HepG2 (cell line): ENCODE results near the gene RRM2. TPM values are rescaled to one million over a fixed set of nuclear protein-coding genes. Genes with fewer than 3 reads are reported as not detected.

Experiments
- HMG20B ChIP-seq: conservative IDR thresholded peaks from 2 replicates; pipeline ENCODE4 v1.6.1; 2016; ENCODE audit warnings: missing genetic modification reagents, missing compliant biosample characterization
- JUND ChIP-seq: sonication (generic); formaldehyde crosslinking; IDR thresholded peaks from 2 replicates; pipeline ENCODE4 v1.8.0; 2022; ENCODE audit warnings: mild to moderate bottlenecking, missing genetic modification reagents
- MED13 ChIP-seq: sonication (generic); formaldehyde crosslinking; IDR thresholded peaks from 2 replicates; pipeline ENCODE4 v1.5.0; 2020; ENCODE audit warnings: missing genetic modification reagents
- MIER2 ChIP-seq: IDR thresholded peaks from 2 replicates; pipeline ENCODE4 v1.6.1; 2016; ENCODE audit warnings: missing biosample characterization, missing genetic modification reagents
- NFE2L2 ChIP-seq: fragments of 150-350 bp; IDR thresholded peaks from 2 replicates; pipeline ENCODE4 v1.6.1; 2014; ENCODE audit warnings: low read length
- RELA ChIP-seq: sonication (generic); formaldehyde crosslinking; IDR thresholded peaks from 2 replicates; pipeline ENCODE4 v1.4.0; 2020; ENCODE audit warnings: missing genetic modification reagents
- SUZ12 ChIP-seq: fragments of 150-350 bp; IDR thresholded peaks from 2 replicates; pipeline ENCODE4 v1.6.1; 2014; ENCODE audit warnings: low read depth, low read length
- TOPORS ChIP-seq: sonication (generic); formaldehyde crosslinking; IDR thresholded peaks from 2 replicates; pipeline ENCODE4 v1.8.0; 2023; ENCODE audit warnings: mild to moderate bottlenecking, missing genetic modification reagents
- ZNF552 ChIP-seq: sonication (generic); formaldehyde crosslinking; IDR thresholded peaks from 2 replicates; pipeline ENCODE4 v1.9.0; 2022; ENCODE audit warnings: missing genetic modification reagents, mild to moderate bottlenecking, borderline replicate concordance
- ZNF563 ChIP-seq: sonication (generic); formaldehyde crosslinking; IDR thresholded peaks from 2 replicates; pipeline ENCODE4 v1.8.0; 2022; ENCODE audit warnings: mild to moderate bottlenecking, moderate library complexity, missing genetic modification reagents
- ZNF569 ChIP-seq: sonication (generic); formaldehyde crosslinking; IDR thresholded peaks from 2 replicates; pipeline ENCODE4 v1.5.0; 2020; ENCODE audit warnings: mild to moderate bottlenecking, missing genetic modification reagents, moderate library complexity, borderline replicate concordance
- ZNF572 ChIP-seq: sonication (generic); formaldehyde crosslinking; IDR thresholded peaks from 2 replicates; pipeline ENCODE4 v1.5.1; 2020; ENCODE audit warnings: mild to moderate bottlenecking, missing genetic modification reagents
- ZNF816 ChIP-seq: sonication (generic); formaldehyde crosslinking; IDR thresholded peaks from 2 replicates; pipeline ENCODE4 v1.8.0; 2022; ENCODE audit warnings: missing genetic modification reagents, mild to moderate bottlenecking, borderline replicate concordance
- polyA plus RNA-seq, 8 experiments: library from polyadenylated mRNA; depleted of rRNA in 3 of 8; stranded (reverse) in 7 of 8; unstranded in 1 of 8; fragments of >200 nt; fragmentation: Illumina TruSeq in 4 of 8; extraction: Trizol in 4 of 8; gene quantifications; 2 replicates each; pipeline versions ENCODE4 v1.2.1 to v1.2.3, GENCODE V29; 2011 to 2016; ENCODE audit warnings: low read depth in 4 of 8, missing spikeins in 1 of 8, mixed read lengths in 1 of 8; ENCODE audit not compliant: insufficient read depth in 1 of 8
- total RNA-seq, 5 experiments: library from RNA; depleted of rRNA; stranded (reverse); fragments of >200 nt; fragmentation: Illumina TruSeq; extraction: Trizol; gene quantifications; 2 replicates each; pipeline ENCODE4 v1.2.3, GENCODE V29; 2016; ENCODE audit warnings: low read depth in 1 of 5
- TF ChIP-seq, protein P1 (sequence below): sonication (generic); formaldehyde crosslinking; IDR thresholded peaks from 2 replicates; pipeline ENCODE4 v1.4.0; 2020; ENCODE audit warnings: missing genetic modification reagents
- TF ChIP-seq, protein P2 (sequence below): sonication (generic); formaldehyde crosslinking; IDR thresholded peaks from 2 replicates; pipeline ENCODE4 v1.4.0; 2020; ENCODE audit warnings: missing genetic modification reagents
- TF ChIP-seq, protein P3 (sequence below): sonication (generic); formaldehyde crosslinking; IDR thresholded peaks from 2 replicates; pipeline ENCODE4 v1.4.0; 2020; ENCODE audit warnings: missing genetic modification reagents
- TF ChIP-seq, protein P4 (sequence below): sonication (generic); formaldehyde crosslinking; IDR thresholded peaks from 2 replicates; pipeline ENCODE4 v1.5.0; 2020; ENCODE audit warnings: mild to moderate bottlenecking, missing genetic modification reagents
- TF ChIP-seq, protein P5 (sequence below): sonication (generic); formaldehyde crosslinking; IDR thresholded peaks from 2 replicates; pipeline ENCODE4 v1.4.0; 2020; ENCODE audit warnings: mild to moderate bottlenecking, missing genetic modification reagents
- TF ChIP-seq, protein P6 (sequence below): sonication (generic); formaldehyde crosslinking; IDR thresholded peaks from 2 replicates; pipeline ENCODE4 v1.4.0; 2020; ENCODE audit warnings: missing genetic modification reagents

Gene RRM2
- total and polyA plus RNA-seq, 2 of the 13 experiments (the other 11 are each of a cell fraction or from before 2014, with no cell fraction given) = 31.3 to 150 TPM

DNA sequence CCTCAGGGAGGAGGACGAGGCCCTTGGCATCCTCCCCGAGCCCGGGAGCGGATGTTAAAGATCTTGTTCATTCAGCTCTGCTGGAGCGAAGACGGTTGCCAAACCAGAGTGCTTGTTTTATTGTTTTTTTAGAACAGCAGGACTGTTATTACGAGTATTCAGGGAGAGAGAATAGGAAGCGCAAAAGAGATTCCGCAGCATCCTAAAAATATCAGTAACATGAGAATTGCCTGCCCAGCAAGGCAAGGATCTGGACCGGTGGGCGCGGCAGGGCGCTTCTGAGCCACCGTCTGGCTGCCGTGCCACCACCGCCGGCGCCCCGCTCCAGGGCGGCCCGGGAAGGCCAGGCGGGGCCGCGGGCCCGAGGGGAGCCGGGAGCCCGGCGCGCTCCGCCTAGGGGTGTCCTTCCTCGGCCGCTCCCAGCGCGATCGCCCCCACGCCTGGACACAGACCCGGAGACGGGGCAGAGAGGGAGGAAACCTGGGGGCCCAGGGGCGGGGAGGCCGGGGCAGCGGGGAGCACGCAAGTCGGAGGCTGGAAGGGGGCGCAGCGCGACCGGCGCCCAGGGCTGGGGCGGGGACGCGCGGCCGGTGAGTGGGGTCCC is 43.2 kb upstream of the RRM2 start (continued):
- TF ChIP-seq ZNF552 (CRISPR knock-in tag) = no peak
- no peak for TF ChIP-seq RELA (CRISPR knock-in tag)
- TF ChIP-seq ZNF816 (CRISPR knock-in tag) = no peak
- TF ChIP-seq, protein P1, sequence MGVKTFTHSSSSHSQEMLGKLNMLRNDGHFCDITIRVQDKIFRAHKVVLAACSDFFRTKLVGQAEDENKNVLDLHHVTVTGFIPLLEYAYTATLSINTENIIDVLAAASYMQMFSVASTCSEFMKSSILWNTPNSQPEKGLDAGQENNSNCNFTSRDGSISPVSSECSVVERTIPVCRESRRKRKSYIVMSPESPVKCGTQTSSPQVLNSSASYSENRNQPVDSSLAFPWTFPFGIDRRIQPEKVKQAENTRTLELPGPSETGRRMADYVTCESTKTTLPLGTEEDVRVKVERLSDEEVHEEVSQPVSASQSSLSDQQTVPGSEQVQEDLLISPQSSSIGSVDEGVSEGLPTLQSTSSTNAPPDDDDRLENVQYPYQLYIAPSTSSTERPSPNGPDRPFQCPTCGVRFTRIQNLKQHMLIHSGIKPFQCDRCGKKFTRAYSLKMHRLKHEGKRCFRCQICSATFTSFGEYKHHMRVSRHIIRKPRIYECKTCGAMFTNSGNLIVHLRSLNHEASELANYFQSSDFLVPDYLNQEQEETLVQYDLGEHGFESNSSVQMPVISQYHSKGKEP (CRISPR knock-in tag) = no peak
- TF ChIP-seq, protein P2, sequence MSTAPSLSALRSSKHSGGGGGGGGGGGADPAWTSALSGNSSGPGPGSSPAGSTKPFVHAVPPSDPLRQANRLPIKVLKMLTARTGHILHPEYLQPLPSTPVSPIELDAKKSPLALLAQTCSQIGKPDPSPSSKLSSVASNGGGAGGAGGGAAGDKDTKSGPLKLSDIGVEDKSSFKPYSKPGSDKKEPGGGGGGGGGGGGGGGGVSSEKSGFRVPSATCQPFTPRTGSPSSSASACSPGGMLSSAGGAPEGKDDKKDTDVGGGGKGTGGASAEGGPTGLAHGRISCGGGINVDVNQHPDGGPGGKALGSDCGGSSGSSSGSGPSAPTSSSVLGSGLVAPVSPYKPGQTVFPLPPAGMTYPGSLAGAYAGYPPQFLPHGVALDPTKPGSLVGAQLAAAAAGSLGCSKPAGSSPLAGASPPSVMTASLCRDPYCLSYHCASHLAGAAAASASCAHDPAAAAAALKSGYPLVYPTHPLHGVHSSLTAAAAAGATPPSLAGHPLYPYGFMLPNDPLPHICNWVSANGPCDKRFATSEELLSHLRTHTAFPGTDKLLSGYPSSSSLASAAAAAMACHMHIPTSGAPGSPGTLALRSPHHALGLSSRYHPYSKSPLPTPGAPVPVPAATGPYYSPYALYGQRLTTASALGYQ = no peak
- TF ChIP-seq, protein P3, sequence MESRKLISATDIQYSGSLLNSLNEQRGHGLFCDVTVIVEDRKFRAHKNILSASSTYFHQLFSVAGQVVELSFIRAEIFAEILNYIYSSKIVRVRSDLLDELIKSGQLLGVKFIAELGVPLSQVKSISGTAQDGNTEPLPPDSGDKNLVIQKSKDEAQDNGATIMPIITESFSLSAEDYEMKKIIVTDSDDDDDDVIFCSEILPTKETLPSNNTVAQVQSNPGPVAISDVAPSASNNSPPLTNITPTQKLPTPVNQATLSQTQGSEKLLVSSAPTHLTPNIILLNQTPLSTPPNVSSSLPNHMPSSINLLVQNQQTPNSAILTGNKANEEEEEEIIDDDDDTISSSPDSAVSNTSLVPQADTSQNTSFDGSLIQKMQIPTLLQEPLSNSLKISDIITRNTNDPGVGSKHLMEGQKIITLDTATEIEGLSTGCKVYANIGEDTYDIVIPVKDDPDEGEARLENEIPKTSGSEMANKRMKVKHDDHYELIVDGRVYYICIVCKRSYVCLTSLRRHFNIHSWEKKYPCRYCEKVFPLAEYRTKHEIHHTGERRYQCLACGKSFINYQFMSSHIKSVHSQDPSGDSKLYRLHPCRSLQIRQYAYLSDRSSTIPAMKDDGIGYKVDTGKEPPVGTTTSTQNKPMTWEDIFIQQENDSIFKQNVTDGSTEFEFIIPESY (CRISPR knock-in tag) = no peak
- no peak for TF ChIP-seq MED13 (CRISPR knock-in tag)
- TF ChIP-seq, protein P4, sequence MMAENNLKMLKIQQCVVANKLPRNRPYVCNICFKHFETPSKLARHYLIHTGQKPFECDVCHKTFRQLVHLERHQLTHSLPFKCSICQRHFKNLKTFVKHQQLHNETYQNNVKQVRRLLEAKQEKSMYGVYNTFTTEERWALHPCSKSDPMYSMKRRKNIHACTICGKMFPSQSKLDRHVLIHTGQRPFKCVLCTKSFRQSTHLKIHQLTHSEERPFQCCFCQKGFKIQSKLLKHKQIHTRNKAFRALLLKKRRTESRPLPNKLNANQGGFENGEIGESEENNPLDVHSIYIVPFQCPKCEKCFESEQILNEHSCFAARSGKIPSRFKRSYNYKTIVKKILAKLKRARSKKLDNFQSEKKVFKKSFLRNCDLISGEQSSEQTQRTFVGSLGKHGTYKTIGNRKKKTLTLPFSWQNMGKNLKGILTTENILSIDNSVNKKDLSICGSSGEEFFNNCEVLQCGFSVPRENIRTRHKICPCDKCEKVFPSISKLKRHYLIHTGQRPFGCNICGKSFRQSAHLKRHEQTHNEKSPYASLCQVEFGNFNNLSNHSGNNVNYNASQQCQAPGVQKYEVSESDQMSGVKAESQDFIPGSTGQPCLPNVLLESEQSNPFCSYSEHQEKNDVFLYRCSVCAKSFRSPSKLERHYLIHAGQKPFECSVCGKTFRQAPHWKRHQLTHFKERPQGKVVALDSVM = peak; percentile 50; the same call in 1 of the 2 replicates
- no peak for TF ChIP-seq MIER2 (CRISPR knock-in tag)
- no peak for TF ChIP-seq ZNF569 (CRISPR knock-in tag)
- TF ChIP-seq SUZ12 = no peak
- TF ChIP-seq, protein P5, sequence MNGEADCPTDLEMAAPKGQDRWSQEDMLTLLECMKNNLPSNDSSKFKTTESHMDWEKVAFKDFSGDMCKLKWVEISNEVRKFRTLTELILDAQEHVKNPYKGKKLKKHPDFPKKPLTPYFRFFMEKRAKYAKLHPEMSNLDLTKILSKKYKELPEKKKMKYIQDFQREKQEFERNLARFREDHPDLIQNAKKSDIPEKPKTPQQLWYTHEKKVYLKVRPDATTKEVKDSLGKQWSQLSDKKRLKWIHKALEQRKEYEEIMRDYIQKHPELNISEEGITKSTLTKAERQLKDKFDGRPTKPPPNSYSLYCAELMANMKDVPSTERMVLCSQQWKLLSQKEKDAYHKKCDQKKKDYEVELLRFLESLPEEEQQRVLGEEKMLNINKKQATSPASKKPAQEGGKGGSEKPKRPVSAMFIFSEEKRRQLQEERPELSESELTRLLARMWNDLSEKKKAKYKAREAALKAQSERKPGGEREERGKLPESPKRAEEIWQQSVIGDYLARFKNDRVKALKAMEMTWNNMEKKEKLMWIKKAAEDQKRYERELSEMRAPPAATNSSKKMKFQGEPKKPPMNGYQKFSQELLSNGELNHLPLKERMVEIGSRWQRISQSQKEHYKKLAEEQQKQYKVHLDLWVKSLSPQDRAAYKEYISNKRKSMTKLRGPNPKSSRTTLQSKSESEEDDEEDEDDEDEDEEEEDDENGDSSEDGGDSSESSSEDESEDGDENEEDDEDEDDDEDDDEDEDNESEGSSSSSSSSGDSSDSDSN (CRISPR knock-in tag) = peak; percentile 75; the same call in 1 of the 2 replicates
- TF ChIP-seq, protein P6, sequence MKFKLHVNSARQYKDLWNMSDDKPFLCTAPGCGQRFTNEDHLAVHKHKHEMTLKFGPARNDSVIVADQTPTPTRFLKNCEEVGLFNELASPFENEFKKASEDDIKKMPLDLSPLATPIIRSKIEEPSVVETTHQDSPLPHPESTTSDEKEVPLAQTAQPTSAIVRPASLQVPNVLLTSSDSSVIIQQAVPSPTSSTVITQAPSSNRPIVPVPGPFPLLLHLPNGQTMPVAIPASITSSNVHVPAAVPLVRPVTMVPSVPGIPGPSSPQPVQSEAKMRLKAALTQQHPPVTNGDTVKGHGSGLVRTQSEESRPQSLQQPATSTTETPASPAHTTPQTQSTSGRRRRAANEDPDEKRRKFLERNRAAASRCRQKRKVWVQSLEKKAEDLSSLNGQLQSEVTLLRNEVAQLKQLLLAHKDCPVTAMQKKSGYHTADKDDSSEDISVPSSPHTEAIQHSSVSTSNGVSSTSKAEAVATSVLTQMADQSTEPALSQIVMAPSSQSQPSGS (CRISPR knock-in tag) = no peak
- TF ChIP-seq ZNF572 (CRISPR knock-in tag) = no peak
- peak; percentile 58; the same call in 1 of the 2 replicates for TF ChIP-seq ZNF563
- TF ChIP-seq NFE2L2 = no peak
- TF ChIP-seq HMG20B (CRISPR knock-in tag) = no peak
- TF ChIP-seq TOPORS (CRISPR knock-in tag) = no peak
- TF ChIP-seq JUND = no peak
